HUES6 (cell line): Measurements from ENCODE around the gene LENEP.

Experiments used
- H3K27ac ChIP-seq: 2 replicates; pipeline ENCODE4 v1.7.0; 2013; ENCODE audit warnings: low read depth, mild to moderate bottlenecking, low read length, inconsistent platforms
- H3K27me3 ChIP-seq: 2 replicates; pipeline ENCODE4 v1.6.1; 2013; ENCODE audit warnings: low read length; ENCODE audit not compliant: control insufficient read depth, insufficient read depth
- H3K36me3 ChIP-seq: 2 replicates; pipeline ENCODE4 v1.6.1; 2013; ENCODE audit warnings: low read length; ENCODE audit not compliant: control insufficient read depth, insufficient read depth
- H3K4me1 ChIP-seq: 2 replicates; pipeline ENCODE4 v1.6.1; 2013; ENCODE audit warnings: low read length; ENCODE audit not compliant: control insufficient read depth, insufficient read depth
- H3K4me3 ChIP-seq: 2 replicates; pipeline ENCODE4 v1.5.1; 2013; ENCODE audit warnings: low read depth, low read length
- H3K9ac ChIP-seq: one replicate; pipeline ENCODE4 v1.6.1; 2013; ENCODE audit warnings: mild to moderate bottlenecking, low read length
- H3K9me3 ChIP-seq: 2 replicates; pipeline ENCODE4 v1.6.1; 2013; ENCODE audit warnings: low read depth, low read length; ENCODE audit not compliant: control insufficient read depth, insufficient read depth

LENEP gene

GRCh38 chr1:154993572-154994268 lies at the start of gene LENEP:
TSS of gene LENEP (plus strand) at chr1:154993586. CDS start at chr1:154993608, 22 bp downstream.
- peaks cover 11% of the 10 kb centered on the region; the same call in 1 of the 2 replicates for H3K4me1 ChIP-seq
- H3K9ac ChIP-seq: no peak within 1 kb of the TSS
- H3K36me3 ChIP-seq: peaks cover 33% of the 10 kb centered on the region
- no peak within 1 kb of the TSS for H3K27ac ChIP-seq
- H3K4me3 ChIP-seq: no peak within 1 kb of the TSS
- no peaks in the 10 kb centered on the region for H3K9me3 ChIP-seq
- H3K27me3 ChIP-seq: no peaks in the 10 kb centered on the region

GRCh38 chr1:154943649-154944400 lies 49.6 kb upstream of the LENEP start:
- H3K4me3 ChIP-seq: no peak overlapping the region
- no peak overlapping the region for H3K9ac ChIP-seq
- H3K4me1 ChIP-seq: peaks cover 7% of the 10 kb centered on the region

GRCh38 chr1:154944401-154945159 lies 48.8 kb upstream of the LENEP start:
- no peak overlapping the region for H3K9ac ChIP-seq
- H3K27ac ChIP-seq: no peak overlapping the region
- peaks cover 7% of the 10 kb centered on the region for H3K4me1 ChIP-seq
- H3K36me3 ChIP-seq: peaks cover 12% of the 10 kb centered on the region
- H3K27me3 ChIP-seq: no peaks in the 10 kb centered on the region
- H3K9me3 ChIP-seq: no peaks in the 10 kb centered on the region
- no peak overlapping the region for H3K4me3 ChIP-seq

More at GRCh38 chr1:154943649-154944400, 49.6 kb upstream of the LENEP start:
- no peaks in the 10 kb centered on the region for H3K9me3 ChIP-seq
- peaks cover 12% of the 10 kb centered on the region for H3K36me3 ChIP-seq
- no peaks in the 10 kb centered on the region for H3K27me3 ChIP-seq
- H3K27ac ChIP-seq: no peak overlapping the region

GRCh38 chr1:154945160-154945961 lies 48.0 kb upstream of the LENEP start:
- H3K4me3 ChIP-seq: no peak overlapping the region
- H3K4me1 ChIP-seq: peaks cover 7% of the 10 kb centered on the region
- H3K9ac ChIP-seq: no peak overlapping the region
- no peaks in the 10 kb centered on the region for H3K27me3 ChIP-seq
- H3K27ac ChIP-seq: no peak overlapping the region
- H3K36me3 ChIP-seq: peaks cover 12% of the 10 kb centered on the region
- H3K9me3 ChIP-seq: no peaks in the 10 kb centered on the region

- Histone ChIP-seq H3K27me3 (no peaks in the 10 kb centered on the region), H3K27ac (no peak overlapping the region), H3K36me3 (peaks cover 18% of the 10 kb centered on the region), H3K4me1 (peaks cover 5% of the 10 kb centered on the region), H3K9me3 (no peaks in the 10 kb centered on the region), H3K4me3 (no peak overlapping the region), H3K9ac (no peak overlapping the region)
These were observed 47.2 kb upstream of the LENEP start for GRCh38 chr1:154945962-154946850.

- Histone ChIP-seq H3K9me3 (no peaks in the 10 kb centered on the region), H3K4me1 (peaks cover 5% of the 10 kb centered on the region), H3K27me3 (no peaks in the 10 kb centered on the region), H3K36me3 (peaks cover 20% of the 10 kb centered on the region), H3K27ac (no peak overlapping the region), H3K4me3 (no peak overlapping the region), H3K9ac (no peak overlapping the region)
These were observed 45.3 kb upstream of the LENEP start for GRCh38 chr1:154948079-154948478.

- peaks cover 18% of the 10 kb centered on the region for H3K4me1 ChIP-seq
- no peak overlapping the region for H3K9ac ChIP-seq
- H3K9me3 ChIP-seq: no peaks in the 10 kb centered on the region
- no peaks in the 10 kb centered on the region for H3K27me3 ChIP-seq
- peaks cover 15% of the 10 kb centered on the region for H3K36me3 ChIP-seq
- H3K4me3 ChIP-seq: no peak overlapping the region
- H3K27ac ChIP-seq: no peak overlapping the region
These were observed 41.3 kb upstream of the LENEP start for GRCh38 chr1:154951901-154952657.

GRCh38 chr1:154952664-154953063 lies 40.7 kb upstream of the LENEP start:
- Histone ChIP-seq H3K4me3 (no peak overlapping the region), H3K4me1 (peaks cover 24% of the 10 kb centered on the region), H3K27ac (no peak overlapping the region), H3K36me3 (peaks cover 11% of the 10 kb centered on the region), H3K9ac (no peak overlapping the region), H3K27me3 (no peaks in the 10 kb centered on the region), H3K9me3 (no peaks in the 10 kb centered on the region)

GRCh38 chr1:154953611-154954038 lies 39.8 kb upstream of the LENEP start:
- no peak overlapping the region for H3K9ac ChIP-seq
- no peak overlapping the region for H3K4me3 ChIP-seq
- peaks cover 25% of the 10 kb centered on the region for H3K4me1 ChIP-seq

More at GRCh38 chr1:154953611-154954038, 39.8 kb upstream of the LENEP start:
- Histone ChIP-seq H3K27me3 (no peaks in the 10 kb centered on the region), H3K9me3 (no peaks in the 10 kb centered on the region), H3K36me3 (peaks cover 10% of the 10 kb centered on the region), H3K27ac (no peak overlapping the region)
